H1 (cell line): ENCODE results near the gene FLT3. TPM values are rescaled to one million over a fixed set of nuclear protein-coding genes. Genes with fewer than 3 reads are reported as not detected.

Source experiments
- CTCF ChIA-PET: fragments of 300-600 bp; sonication (Branson Sonifier 250); formaldehyde crosslinking; loops from one replicate; lab custom pipeline; 2021; ENCODE audit not compliant: partially characterized antibody; lab: Charles Lee
- POLR2A ChIA-PET: fragments of 300-600 bp; sonication (Branson Sonifier 250); formaldehyde crosslinking; loops from one replicate; lab custom pipeline; 2021; ENCODE audit warnings: inconsistent platforms; ENCODE audit not compliant: partially characterized antibody; lab: Charles Lee
- DNase-seq, 2 experiments: peaks; one replicate each; pipeline versions ENCODE4 v3.0.0 to v3.0.0-alpha.2; 2010 to 2022; ENCODE audit warnings: low spot score in 2 of 2, low read depth in 1 of 2, mixed read lengths in 1 of 2
- FAIRE-seq: peaks from 2 replicates; lab custom pipeline; 2011; peaks lifted over from hg19 to GRCh38; lab: Jason Lieb, UNC
- H2AFZ ChIP-seq: 2 replicates; pipeline ENCODE4 v1.8.1; 2012; ENCODE audit warnings: low read length, inconsistent platforms
- H2AK5ac ChIP-seq: 2 replicates; pipeline ENCODE4 v1.6.1; 2013; ENCODE audit warnings: low read depth, low read length
- H2BK120ac ChIP-seq: replicated peaks from 2 replicates; pipeline ENCODE3; 2013; ENCODE audit warnings: low read depth, low read length, inconsistent platforms
- H2BK12ac ChIP-seq: 2 replicates; pipeline ENCODE4 v1.6.1; 2013; ENCODE audit warnings: low read depth, low read length
- H2BK15ac ChIP-seq: 2 replicates; pipeline ENCODE4 v1.6.1; 2013; ENCODE audit warnings: low read length
- H2BK20ac ChIP-seq: 2 replicates; pipeline ENCODE4 v1.6.1; 2013; ENCODE audit warnings: low read length
- H2BK5ac ChIP-seq: 2 replicates; pipeline ENCODE4 v1.6.1; 2013; ENCODE audit warnings: low read depth, low read length
- H3K14ac ChIP-seq: 2 replicates; pipeline ENCODE4 v1.6.1; 2013; ENCODE audit warnings: inconsistent platforms; ENCODE audit not compliant: insufficient read length
- H3K18ac ChIP-seq: 2 replicates; pipeline ENCODE4 v1.6.1; 2013; ENCODE audit warnings: low read length; ENCODE audit errors: extremely low read depth
- H3K23ac ChIP-seq: 2 replicates; pipeline ENCODE4 v1.6.1; 2013; ENCODE audit warnings: inconsistent platforms; ENCODE audit not compliant: insufficient read length
- H3K23me2 ChIP-seq: 2 replicates; pipeline ENCODE4 v1.6.1; 2013; ENCODE audit warnings: low read depth, low read length
- H3K27ac ChIP-seq: 2 replicates; pipeline ENCODE4 v1.6.1; 2011; ENCODE audit warnings: low read depth, low read length, inconsistent platforms
- H3K27me3 ChIP-seq, 4 experiments: replicated peaks in 1 of 4; 1 replicate in 1 of 4; 2 replicates in 3 of 4; pipeline versions ENCODE4 v1.6.1 to v1.8.1; 2011 to 2013; ENCODE audit warnings: low read length in 3 of 4, mild to moderate bottlenecking in 3 of 4, inconsistent platforms in 2 of 4, mixed read lengths in 2 of 4, moderate library complexity in 1 of 4; ENCODE audit not compliant: control insufficient read depth in 3 of 4, insufficient read depth in 3 of 4; ENCODE audit errors: extremely low read depth in 1 of 4
- H3K36me3 ChIP-seq, 4 experiments: 2 replicates each; pipeline versions ENCODE4 v1.6.1 to v1.8.1; 2011 to 2013; ENCODE audit warnings: mild to moderate bottlenecking in 4 of 4, low read length in 3 of 4, moderate library complexity in 2 of 4, control low read depth in 1 of 4, inconsistent platforms in 1 of 4; ENCODE audit not compliant: insufficient read depth in 4 of 4, control insufficient read depth in 2 of 4
- H3K4ac ChIP-seq: replicated peaks from 2 replicates; pipeline ENCODE3; 2013; ENCODE audit warnings: low read length, low read depth, mixed read lengths, inconsistent platforms; ENCODE audit not compliant: insufficient read length
- H3K4me1 ChIP-seq, 4 experiments: replicated peaks in 1 of 4; 1 replicate in 1 of 4; 2 replicates in 3 of 4; pipeline versions ENCODE4 v1.6.1 to v1.8.1; 2011 to 2013; ENCODE audit warnings: low read length in 3 of 4, inconsistent platforms in 2 of 4, mixed read lengths in 1 of 4; ENCODE audit not compliant: insufficient read depth in 4 of 4, control insufficient read depth in 3 of 4
- H3K4me2 ChIP-seq, 2 experiments: 2 replicates each; pipeline versions ENCODE4 v1.6.1 to v1.8.1; 2011 to 2013; ENCODE audit warnings: low read depth in 2 of 2, low read length in 2 of 2, control low read depth in 1 of 2, inconsistent platforms in 1 of 2, mild to moderate bottlenecking in 1 of 2; ENCODE audit not compliant: insufficient read depth in 1 of 2
- H3K4me3 ChIP-seq, 4 experiments: fragments of 200-600, 300-600 bp in 1 of 4; sonication (generic), shearing (Covaris generic), sonication (Bioruptor Twin) in 1 of 4; 2 replicates each; pipeline versions ENCODE4 v1.5.1 to v1.8.1; 2011 to 2016; ENCODE audit warnings: low read length in 4 of 4, low read depth in 3 of 4, control low read depth in 2 of 4, inconsistent platforms in 2 of 4, mild to moderate bottlenecking in 2 of 4, mixed read lengths in 1 of 4, moderate library complexity in 1 of 4; ENCODE audit not compliant: insufficient read depth in 2 of 4; ENCODE audit errors: extremely low read depth in 1 of 4
- H3K56ac ChIP-seq: replicated peaks from 2 replicates; pipeline ENCODE3; 2013; ENCODE audit warnings: low read depth, mild to moderate bottlenecking, mixed read lengths, low read length, inconsistent platforms; ENCODE audit not compliant: insufficient read length
- H3K79me1 ChIP-seq: 2 replicates; pipeline ENCODE4 v1.6.1; 2013; ENCODE audit warnings: low read depth, low read length, control low read depth
- H3K79me2 ChIP-seq, 2 experiments: 2 replicates each; pipeline versions ENCODE4 v1.6.1 to v1.8.1; 2012 to 2013; ENCODE audit warnings: low read length in 2 of 2, mild to moderate bottlenecking in 2 of 2, inconsistent platforms in 1 of 2; ENCODE audit not compliant: insufficient read depth in 2 of 2, control insufficient read depth in 1 of 2
- H3K9ac ChIP-seq, 4 experiments: replicated peaks in 1 of 4; 1 replicate in 1 of 4; 2 replicates in 3 of 4; pipeline versions ENCODE4 v1.6.1 to v1.8.1; 2011 to 2013; ENCODE audit warnings: low read depth in 3 of 4, low read length in 3 of 4, control low read depth in 2 of 4, mild to moderate bottlenecking in 2 of 4, moderate library complexity in 2 of 4, inconsistent platforms in 1 of 4; ENCODE audit errors: extremely low read depth in 1 of 4
- H3K9me3 ChIP-seq, 2 experiments: 2 replicates each; pipeline versions ENCODE4 v1.6.1 to v1.8.1; 2012 to 2013; ENCODE audit warnings: mild to moderate bottlenecking in 2 of 2, moderate library complexity in 2 of 2, control low read depth in 1 of 2, inconsistent platforms in 1 of 2, low read depth in 1 of 2, low read length in 1 of 2, mixed read lengths in 1 of 2; ENCODE audit not compliant: insufficient read depth in 2 of 2
- H4K20me1 ChIP-seq, 2 experiments: replicated peaks in 1 of 2; 2 replicates each; pipeline versions ENCODE3 to v1.8.1; 2011 to 2013; ENCODE audit warnings: inconsistent platforms in 2 of 2, low read length in 2 of 2, mild to moderate bottlenecking in 1 of 2; ENCODE audit not compliant: insufficient read depth in 2 of 2, control insufficient read depth in 1 of 2
- H4K5ac ChIP-seq: 2 replicates; pipeline ENCODE4 v1.6.1; 2013; ENCODE audit warnings: low read length, low read depth, mixed read lengths, inconsistent platforms; ENCODE audit not compliant: insufficient read length
- H4K8ac ChIP-seq: 2 replicates; pipeline ENCODE4 v1.8.0; 2013; ENCODE audit warnings: mild to moderate bottlenecking, moderate library complexity, low read length, inconsistent platforms; ENCODE audit not compliant: insufficient read depth; ENCODE audit errors: extremely low read depth
- H4K91ac ChIP-seq: replicated peaks from 2 replicates; pipeline ENCODE3; 2013; ENCODE audit warnings: low read length, mixed read lengths, inconsistent platforms; ENCODE audit not compliant: insufficient read length
- CBX8 ChIP-seq: fragments of 300-800, 300-1000 bp; sonication (generic); IDR thresholded peaks from 2 replicates; pipeline ENCODE4 v1.7.1; 2016; ENCODE audit warnings: low read depth, low read length, borderline replicate concordance
- CTBP2 ChIP-seq: IDR thresholded peaks from 2 replicates; pipeline ENCODE4 v1.7.0; 2011; ENCODE audit warnings: borderline replicate concordance, mild to moderate bottlenecking, moderate library complexity, mixed read lengths, low read length; ENCODE audit not compliant: insufficient read depth, insufficient read length
- EZH2 ChIP-seq: fragments of 200-600 bp; sonication (generic); IDR thresholded peaks from 2 replicates; pipeline ENCODE4 v1.7.1; 2012; ENCODE audit warnings: low read depth, mild to moderate bottlenecking, moderate library complexity, low read length, inconsistent platforms; ENCODE audit not compliant: severe bottlenecking
- POLR2AphosphoS5 ChIP-seq: IDR thresholded peaks from 2 replicates; pipeline ENCODE4 v1.6.1; 2011; ENCODE audit warnings: low read depth, low read length
- SIRT6 ChIP-seq: IDR thresholded peaks from one replicate; pipeline ENCODE4 v1.7.1; 2012; ENCODE audit warnings: low read length, inconsistent platforms
- SP1 ChIP-seq: IDR thresholded peaks from 2 replicates; pipeline ENCODE4 v1.6.1; 2011; ENCODE audit warnings: low read depth, low read length
- SRF ChIP-seq: IDR thresholded peaks from 2 replicates; pipeline ENCODE4 v1.6.1; 2011; ENCODE audit warnings: mild to moderate bottlenecking, low read depth, low read length, moderate library complexity
- WGBS, 2 experiments: shearing (Covaris generic) in 1 of 2; methylation state at CpG; one replicate each; pipeline versions ENCODE4 v1.1.6 to v1.1.7; 2013 to 2015; ENCODE audit warnings: low lambda C conversion rate in 2 of 2, mixed read lengths in 2 of 2, inconsistent platforms in 1 of 2, low coverage in 1 of 2, missing lambda C conversion rate in 1 of 2; ENCODE audit not compliant: insufficient replicate concordance in 2 of 2, insufficient coverage in 1 of 2, insufficient read length in 1 of 2; ENCODE audit errors: extremely low coverage in 1 of 2, missing lambda C conversion rate in 1 of 2; 5-methylcytosine and 5-hydroxymethylcytosine counted together
- polyA plus RNA-seq, 7 experiments: library from polyadenylated mRNA; depleted of rRNA in 3 of 7; stranded (reverse) in 5 of 7; unstranded in 2 of 7; fragments of >200 nt in 5 of 7; fragments of 200-250 nt in 2 of 7; gene quantifications; 1 replicate in 5 of 7; 2 replicates in 1 of 7; 4 replicates in 1 of 7; pipeline versions ENCODE4 v1.2.1 to v1.2.3, GENCODE V29; 2011 to 2013; ENCODE audit warnings: missing spikeins in 2 of 7, mixed read lengths in 2 of 7
- total RNA-seq: library from RNA; stranded (reverse); fragmentation: NEBNext Ultra II Directional; extraction: Animal tissue kit (Norgen Biotek cat#: 25700); gene quantifications from 2 replicates; pipeline ENCODE4 v1.2.1, GENCODE V29; 2021
- TF ChIP-seq, protein P1 (sequence below): IDR thresholded peaks from 2 replicates; pipeline ENCODE4 v1.6.1; 2012; ENCODE audit warnings: low read length, inconsistent platforms

FLT3 gene
- total and polyA plus RNA-seq, 2 of the 8 experiments (the other 6 are each of a cell fraction or from before 2014, with no cell fraction given) = 0.44 to 0.71 TPM

DNA sequence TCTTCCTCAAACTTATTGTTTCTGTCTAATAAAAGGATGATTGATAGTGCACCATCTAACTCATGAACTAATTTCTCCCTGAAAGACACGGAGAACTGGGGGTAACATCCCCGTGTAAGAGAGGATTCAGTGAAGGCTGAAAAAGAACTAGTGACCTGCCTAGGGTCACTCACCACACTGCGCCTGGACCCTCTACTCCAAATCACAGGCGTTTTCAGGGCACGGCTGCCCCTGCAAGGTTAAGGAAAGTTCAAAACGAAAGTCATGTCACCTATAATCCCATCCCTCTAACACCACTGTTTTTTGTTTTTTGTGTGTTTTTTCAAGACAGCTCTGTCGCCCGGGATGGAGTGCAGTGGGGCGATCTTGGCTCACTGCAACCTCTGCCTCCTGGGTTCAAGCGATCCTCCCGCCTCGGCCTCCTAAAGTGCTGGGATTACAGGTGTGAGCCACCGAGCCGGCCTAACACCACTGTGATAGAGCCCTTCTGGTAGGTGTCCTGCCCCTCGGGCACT is 120.6 kb downstream of the FLT3 start:
- Histone ChIP-seq H2BK15ac (no peak overlapping the region; the same call in 1 of the 2 replicates), H2BK5ac (no peak overlapping the region), H2BK20ac (no peak overlapping the region), H3K4ac (no peak overlapping the region), H3K27ac (no peak overlapping the region), H3K27me3 (peaks cover 87 to 97% (median 94%) of the 10 kb centered on the region in 4 experiments), H4K91ac (no peak overlapping the region), H3K79me1 (no peaks in the 10 kb centered on the region), H2AK5ac (no peak overlapping the region), H2BK12ac (peak overlapping the region; percentile 55; the same call in 1 of the 2 replicates), H3K9me3 (no peaks in the 10 kb centered on the region), H3K56ac (no peak overlapping the region), H3K14ac (no peak overlapping the region), H3K23me2 (peaks cover 2% of the 10 kb centered on the region; the same call in 1 of the 2 replicates), H2AFZ (no peak overlapping the region), H2BK120ac (no peak overlapping the region), H4K5ac (no peak overlapping the region), H3K9ac (no peak overlapping the region), H3K23ac (no peak overlapping the region), H4K8ac (no peak overlapping the region), H3K4me3 (no peak overlapping the region), H3K18ac (no peak overlapping the region), H3K4me2 (peak overlapping the region in 1 of 2 experiments; percentile 52; a peak in 2 of 4 replicates), H3K4me1 (peaks cover 0 to 13% (median 5%) of the 10 kb centered on the region in 4 experiments; a peak in 5 of 7 replicates), H3K79me2 (no peaks in the 10 kb centered on the region), H3K36me3 (peaks cover 0 to 11% (median 0%) of the 10 kb centered on the region in 4 experiments; a peak in 1 of 8 replicates), H4K20me1 (peaks cover 17 to 41% of the 10 kb centered on the region in 2 experiments)
- no peak for DNase-seq
- TF ChIP-seq, protein P1, sequence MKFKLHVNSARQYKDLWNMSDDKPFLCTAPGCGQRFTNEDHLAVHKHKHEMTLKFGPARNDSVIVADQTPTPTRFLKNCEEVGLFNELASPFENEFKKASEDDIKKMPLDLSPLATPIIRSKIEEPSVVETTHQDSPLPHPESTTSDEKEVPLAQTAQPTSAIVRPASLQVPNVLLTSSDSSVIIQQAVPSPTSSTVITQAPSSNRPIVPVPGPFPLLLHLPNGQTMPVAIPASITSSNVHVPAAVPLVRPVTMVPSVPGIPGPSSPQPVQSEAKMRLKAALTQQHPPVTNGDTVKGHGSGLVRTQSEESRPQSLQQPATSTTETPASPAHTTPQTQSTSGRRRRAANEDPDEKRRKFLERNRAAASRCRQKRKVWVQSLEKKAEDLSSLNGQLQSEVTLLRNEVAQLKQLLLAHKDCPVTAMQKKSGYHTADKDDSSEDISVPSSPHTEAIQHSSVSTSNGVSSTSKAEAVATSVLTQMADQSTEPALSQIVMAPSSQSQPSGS = no peak
- TF ChIP-seq SRF (no peak), SP1 (no peak), CBX8 (peak; percentile 89; the same call in 1 of the 2 replicates), POLR2AphosphoS5 (no peak), SIRT6 (no peak), EZH2 (peak; percentile 91), CTBP2 (no peak)
- POLR2A ChIA-PET = interaction anchor here (0.6 to 5.0 kb wide), 2 partner anchors 13 to 612 kb away, joined by 3 to 31 read pairs; partner anchors contain the start of gene CDX2
- FAIRE-seq = no peak
- CTCF ChIA-PET = interaction anchor here (0.6 to 20.5 kb wide), 7 partner anchors 12 to 318 kb away, joined by 3 to 283 read pairs (median 10); partner anchors contain the start of genes CDX2 and PDX1
- 12% methylated on average over 15 of the region's 15 CpGs; no CpG with 5 or more reads in 1 of the 2 experiments for WGBS, 2 experiments
